Ovary (tissue), 3 donors: Measurements from ENCODE around the gene COLQ.

Experiments
- CTCF ChIP-seq, 3 donors: fragments of 450-650 bp in 2 of 3; fragments of 200-600 bp in 1 of 3; IDR thresholded peaks; one replicate each; pipeline versions ENCODE4 v1.5.1 to v1.8.0; 2016 to 2022; ENCODE audit warnings: antibody characterized with exemption in 3 of 3, mild to moderate bottlenecking in 1 of 3
- EP300 ChIP-seq: sonication (generic); formaldehyde crosslinking; IDR thresholded peaks from one replicate; pipeline ENCODE4 v1.6.1; 2017; ENCODE audit warnings: antibody characterized with exemption
- POLR2A ChIP-seq: fragments of 450-650 bp; IDR thresholded peaks from one replicate; pipeline ENCODE4 v1.6.1; 2017; ENCODE audit warnings: antibody characterized with exemption, mild to moderate bottlenecking, moderate library complexity
- donor health status: DM: no; HTN: no; CAD: no.

- TF ChIP-seq POLR2A (no peak), CTCF (IDR thresholded peaks at IDR 0.05) (no peak), EP300 (no peak)
These were observed 9.3 kb downstream of the COLQ start for GRCh38 chr3:15512166-15512565.
